Cardiac fibroblast (primary cell): ENCODE results near the gene ALB.

ENCODE experiments used
- DNase-seq, 2 donors: peaks; one replicate each; pipeline versions ENCODE4 v3.0.0 to v3.0.0-alpha.2; 2010; ENCODE audit warnings: low read depth in 2 of 2
- H3K4me3 ChIP-seq, 2 donors: replicated peaks in 1 of 2; 1 replicate in 1 of 2; 2 replicates in 1 of 2; pipeline ENCODE4 v1.5.1; 2011; ENCODE audit warnings: low read depth in 2 of 2, low read length in 2 of 2, mild to moderate bottlenecking in 2 of 2, moderate library complexity in 1 of 2
- TF ChIP-seq, protein P1 (sequence below): IDR thresholded peaks from one replicate; pipeline ENCODE4 v1.5.1; 2011; ENCODE audit warnings: low read depth, mild to moderate bottlenecking, low read length, inconsistent platforms

ALB gene

GRCh38 chr4:73453701-73454005 lies 49.6 kb downstream of the ALB start:
- TF ChIP-seq, protein P1, sequence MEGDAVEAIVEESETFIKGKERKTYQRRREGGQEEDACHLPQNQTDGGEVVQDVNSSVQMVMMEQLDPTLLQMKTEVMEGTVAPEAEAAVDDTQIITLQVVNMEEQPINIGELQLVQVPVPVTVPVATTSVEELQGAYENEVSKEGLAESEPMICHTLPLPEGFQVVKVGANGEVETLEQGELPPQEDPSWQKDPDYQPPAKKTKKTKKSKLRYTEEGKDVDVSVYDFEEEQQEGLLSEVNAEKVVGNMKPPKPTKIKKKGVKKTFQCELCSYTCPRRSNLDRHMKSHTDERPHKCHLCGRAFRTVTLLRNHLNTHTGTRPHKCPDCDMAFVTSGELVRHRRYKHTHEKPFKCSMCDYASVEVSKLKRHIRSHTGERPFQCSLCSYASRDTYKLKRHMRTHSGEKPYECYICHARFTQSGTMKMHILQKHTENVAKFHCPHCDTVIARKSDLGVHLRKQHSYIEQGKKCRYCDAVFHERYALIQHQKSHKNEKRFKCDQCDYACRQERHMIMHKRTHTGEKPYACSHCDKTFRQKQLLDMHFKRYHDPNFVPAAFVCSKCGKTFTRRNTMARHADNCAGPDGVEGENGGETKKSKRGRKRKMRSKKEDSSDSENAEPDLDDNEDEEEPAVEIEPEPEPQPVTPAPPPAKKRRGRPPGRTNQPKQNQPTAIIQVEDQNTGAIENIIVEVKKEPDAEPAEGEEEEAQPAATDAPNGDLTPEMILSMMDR = no peak
- DNase-seq = no peak
- no peak overlapping the region for H3K4me3 ChIP-seq

- DNase-seq = no peak
- no peak overlapping the region for H3K4me3 ChIP-seq
- TF ChIP-seq, protein P1 = no peak
These were observed 50.8 kb downstream of the ALB start for GRCh38 chr4:73454920-73455319.

- TF ChIP-seq, protein P1 = no peak
- DNase-seq = no peak
- H3K4me3 ChIP-seq = no peak overlapping the region
These were observed 52.3 kb downstream of the ALB start for GRCh38 chr4:73456177-73457022.

GRCh38 chr4:73458184-73459047 lies 54.3 kb downstream of the ALB start:
- no peak for DNase-seq
- TF ChIP-seq, protein P1 = no peak
- H3K4me3 ChIP-seq = no peak overlapping the region

- no peak for DNase-seq
These were observed 54.9 kb downstream of the ALB start for GRCh38 chr4:73459048-73459421.

DNA sequence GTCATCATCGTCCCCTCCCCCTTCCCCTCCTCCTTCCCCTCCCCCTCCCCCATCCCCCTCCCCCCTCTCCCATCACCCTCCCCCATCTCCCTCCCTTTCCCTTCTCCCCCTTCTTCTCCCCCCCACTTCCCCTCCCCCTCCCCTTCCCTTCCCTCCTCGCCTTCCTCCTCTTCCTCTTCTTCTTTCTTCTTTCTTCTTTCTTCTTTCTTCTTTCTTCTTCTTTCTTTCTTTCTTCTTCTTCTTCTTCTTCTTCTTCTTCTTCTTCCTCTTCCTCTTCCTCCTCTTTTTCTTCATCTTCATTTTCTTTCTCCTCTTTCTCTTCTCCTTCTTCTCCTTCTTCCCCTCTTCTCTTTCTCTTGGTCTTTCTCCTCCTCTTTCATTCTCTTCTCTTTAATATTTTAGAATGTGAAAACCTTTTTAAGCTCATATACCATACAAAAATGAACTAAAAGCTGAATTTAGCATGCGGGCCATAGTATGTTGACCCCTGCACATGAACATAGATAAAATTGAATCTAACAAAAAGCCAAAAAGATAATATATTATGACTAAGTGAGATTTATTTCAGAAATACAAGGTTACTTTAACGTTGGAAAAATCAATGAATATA lies 56.9 kb downstream of the ALB start:
- TF ChIP-seq, protein P1 = no peak
- H3K4me3 ChIP-seq = no peak overlapping the region
- DNase-seq = no peak

More at GRCh38 chr4:73459048-73459421, 54.9 kb downstream of the ALB start:
- TF ChIP-seq, protein P1 = no peak
- H3K4me3 ChIP-seq = no peak overlapping the region
